H1 (cell line): ENCODE data around the gene NXT2. TPM values are rescaled to one million over a fixed set of nuclear protein-coding genes. Genes with fewer than 3 reads are reported as not detected.

ENCODE experiments used
- BACH1 ChIP-seq: IDR thresholded peaks from 2 replicates; pipeline ENCODE4 v1.6.1; 2012; ENCODE audit warnings: low read length, improper control_type of control experiment
- CREB1 ChIP-seq: IDR thresholded peaks from 2 replicates; pipeline ENCODE4 v1.6.1; 2012; ENCODE audit warnings: inconsistent platforms
- POLR2AphosphoS5 ChIP-seq: IDR thresholded peaks from 2 replicates; pipeline ENCODE4 v1.6.1; 2011; ENCODE audit warnings: low read depth, low read length
- polyA plus RNA-seq, 7 experiments: library from polyadenylated mRNA; depleted of rRNA in 3 of 7; stranded (reverse) in 5 of 7; unstranded in 2 of 7; fragments of >200 nt in 5 of 7; fragments of 200-250 nt in 2 of 7; gene quantifications; 1 replicate in 5 of 7; 2 replicates in 1 of 7; 4 replicates in 1 of 7; pipeline versions ENCODE4 v1.2.1 to v1.2.3, GENCODE V29; 2011 to 2013; ENCODE audit warnings: missing spikeins in 2 of 7, mixed read lengths in 2 of 7
- total RNA-seq: library from RNA; stranded (reverse); fragmentation: NEBNext Ultra II Directional; extraction: Animal tissue kit (Norgen Biotek cat#: 25700); gene quantifications from 2 replicates; pipeline ENCODE4 v1.2.1, GENCODE V29; 2021

NXT2 gene
- total and polyA plus RNA-seq, 2 of the 8 experiments (the other 6 are each of a cell fraction or from before 2014, with no cell fraction given) = 6.1 to 13.5 TPM

DNA sequence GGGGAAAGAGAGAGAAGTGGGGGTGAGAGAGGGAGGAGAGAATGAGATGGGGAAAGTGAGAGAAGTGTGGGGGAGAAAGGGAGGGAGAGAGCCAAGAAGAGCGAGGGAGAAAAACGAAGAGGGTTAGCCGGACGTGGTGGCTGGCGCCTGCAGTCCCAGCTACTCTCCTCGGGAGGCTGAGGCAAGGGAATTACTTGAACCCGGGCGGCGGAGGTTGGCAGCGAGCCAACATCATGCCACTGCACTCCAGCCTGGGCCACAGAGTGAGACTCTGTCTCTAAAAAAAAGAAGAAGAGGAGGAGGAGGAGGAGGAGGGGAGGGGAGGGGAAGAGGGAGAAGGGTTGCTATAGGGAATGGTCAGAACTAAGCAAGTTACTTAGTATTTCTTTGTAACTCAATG, 1.7 kb upstream of the NXT2 start (continued):
- TF ChIP-seq POLR2AphosphoS5 (no peak), CREB1 (no peak), BACH1 (no peak)
- TF ChIP-seq, all 59 proteins: peak for 0
